ENCODE measurements around the gene VTA1.

GRCh38 chr6:142162780-142163179 lies 15.7 kb downstream of the VTA1 start:
- TF ChIP-seq CTCF (IDR thresholded peaks at IDR 0.05) = no peak
- TF ChIP-seq POLR2A (IDR thresholded peaks at IDR 0.05) = no peak
- no peak for TF ChIP-seq POLR2AphosphoS5 (IDR thresholded peaks at IDR 0.05)
